Left lung (tissue), 14 donors: ENCODE data around the gene ANKRD62. TPM values are rescaled to one million over a fixed set of nuclear protein-coding genes. Genes with fewer than 3 reads are reported as not detected.

Experiments used
- ATAC-seq: fragments of 200-7000 bp; cut with Tn5 transposase; one replicate; pipeline ENCODE4 v1.9.1; 2020; ENCODE audit warnings: moderate library complexity
- DNase-seq, 4 donors: peaks; one replicate each; pipeline ENCODE4 v3.0.0-alpha.2; 2013 to 2020
- H3K27ac ChIP-seq, 2 donors: fragments of 200-600 bp; sonication (generic) in 1 of 2; one replicate each; pipeline versions ENCODE4 v1.5.0 to v1.8.0; 2020 to 2021
- H3K27me3 ChIP-seq, 2 donors: fragments of 200-600 bp; sonication (generic) in 1 of 2; one replicate each; pipeline versions ENCODE4 v1.5.0 to v1.8.0; 2020 to 2021
- H3K36me3 ChIP-seq, 2 donors: fragments of 200-600 bp; sonication (generic) in 1 of 2; one replicate each; pipeline versions ENCODE4 v1.5.0 to v1.8.0; 2020 to 2021
- H3K4me1 ChIP-seq, 2 donors: fragments of 200-600 bp; one replicate each; pipeline ENCODE4 v1.8.0; 2021
- H3K4me3 ChIP-seq, 2 donors: fragments of 200-600 bp; sonication (generic) in 1 of 2; one replicate each; pipeline versions ENCODE4 v1.5.0 to v1.8.0; 2020 to 2021; ENCODE audit warnings: mild to moderate bottlenecking in 1 of 2
- H3K9me3 ChIP-seq, 2 donors: fragments of 200-600 bp; sonication (generic) in 1 of 2; one replicate each; pipeline versions ENCODE4 v1.5.0 to v1.8.0; 2020 to 2021
- CTCF ChIP-seq, 2 donors: fragments of 200-600 bp; sonication (generic) in 1 of 2; IDR thresholded peaks; one replicate each; pipeline versions ENCODE4 v1.5.0 to v1.8.0; 2021; ENCODE audit warnings: antibody characterized with exemption in 2 of 2
- intact Hi-C, 2 donors: fragments of 100-400 bp; cut with DNase I; formaldehyde crosslinking; loops; one replicate each; pipeline versions ENCODE4 v1.11.2 to v1.14.2; 2022
- long read RNA-seq, 12 donors: library from polyadenylated mRNA in 2 of 12; unstranded in 2 of 12; transcript quantifications; one replicate each; pipeline ENCODE4 v2.0.0 and lab custom pipeline, GENCODE V29; 2019 to 2026
- polyA plus RNA-seq, 6 donors: library from polyadenylated mRNA; unstranded; fragments of 120-200 nt; gene quantifications; one replicate each; pipeline ENCODE4 v1.2.1, GENCODE V29; 2013; ENCODE audit not compliant: insufficient read length in 6 of 6
- total RNA-seq, 2 donors: library from RNA; stranded (reverse); fragmentation: NEBNext Ultra II Directional; extraction: Animal tissue kit (Norgen Biotek cat#: 25700); gene quantifications; one replicate each; pipeline ENCODE4 v1.2.1, GENCODE V29; 2021
- donor health status: DM: no; HTN: yes; CAD: no.
- donor health status: DM: no; HTN: no; CAD: no.

The ANKRD62 gene
- under 1 TPM in 1 of 2 donors, not detected in 1; 0.20 TPM for total RNA-seq
- polyA plus RNA-seq = under 1 TPM in 5 of 6 donors, not detected in 1; 0.06 to 0.10 (median 0.09) TPM
- long read RNA-seq, donor 1 = 0 reads
- long read RNA-seq, donor 2 = 0 reads
- long read RNA-seq, donor 3 = 0 reads
- long read RNA-seq, donor 4 = 0 reads
- long read RNA-seq, donor 5 = 0 reads
- long read RNA-seq, donor 6 = 0 reads
- long read RNA-seq, donor 7 = 0 reads
- long read RNA-seq, donor 8 = 0 reads
- long read RNA-seq, donor 9 = 0 reads
- long read RNA-seq, donor 10 = 0 reads
- long read RNA-seq, donor 11 = 0 reads
- long read RNA-seq, donor 12 = 0 reads

GRCh38 chr18:12093520-12094257, at the start of gene ANKRD62:
TSS of gene ANKRD62 (plus strand) at chr18:12093843. CDS start at chr18:12094018, 175 bp downstream.
- ATAC-seq (no peak), DNase-seq (no peak)
- intact Hi-C loops = no loop called here
- H3K36me3 ChIP-seq = no peaks in the 10 kb centered on the region
- no peaks in the 10 kb centered on the region for H3K9me3 ChIP-seq
- no peak within 1 kb of the TSS for H3K27ac ChIP-seq
- TF ChIP-seq CTCF (IDR thresholded peaks at IDR 0.05) = no peak
- no peaks in the 10 kb centered on the region for H3K27me3 ChIP-seq
- H3K4me1 ChIP-seq = no peaks in the 10 kb centered on the region
- H3K4me3 ChIP-seq = no peak within 1 kb of the TSS

GRCh38 chr18:12044591-12044990, 49.1 kb upstream of the ANKRD62 start:
- intact Hi-C loops = no loop called here
- Histone ChIP-seq H3K27me3 (no peaks in the 10 kb centered on the region), H3K9me3 (no peaks in the 10 kb centered on the region), H3K27ac (no peak overlapping the region), H3K36me3 (no peaks in the 10 kb centered on the region), H3K4me1 (no peaks in the 10 kb centered on the region), H3K4me3 (no peak overlapping the region)
- DNase-seq (no peak), ATAC-seq (no peak)
- TF ChIP-seq CTCF (IDR thresholded peaks at IDR 0.05) = no peak

GRCh38 chr18:12046046-12046750, 47.4 kb upstream of the ANKRD62 start:
- no peak overlapping the region for H3K4me3 ChIP-seq
- DNase-seq = no peak
- ATAC-seq = no peak
- H3K27ac ChIP-seq = no peak overlapping the region
- H3K36me3 ChIP-seq = no peaks in the 10 kb centered on the region
- H3K9me3 ChIP-seq = no peaks in the 10 kb centered on the region
- intact Hi-C loops = no loop called here
- H3K27me3 ChIP-seq = no peaks in the 10 kb centered on the region
- no peak for TF ChIP-seq CTCF (IDR thresholded peaks at IDR 0.05)
- peaks cover 0 to 3% of the 10 kb centered on the region in 2 donors for H3K4me1 ChIP-seq

- H3K27me3 ChIP-seq = no peaks in the 10 kb centered on the region
- H3K4me1 ChIP-seq = peaks cover 0 to 3% of the 10 kb centered on the region in 2 donors
- ATAC-seq = no peak
- no peak for TF ChIP-seq CTCF (IDR thresholded peaks at IDR 0.05)
- no peaks in the 10 kb centered on the region for H3K9me3 ChIP-seq
- H3K4me3 ChIP-seq = no peak overlapping the region
- intact Hi-C loops = no loop called here
- peak in 1 of 4 donors; percentile 29 for DNase-seq
- H3K36me3 ChIP-seq = no peaks in the 10 kb centered on the region
- no peak overlapping the region for H3K27ac ChIP-seq
Observed at GRCh38 chr18:12046751-12047335, 46.8 kb upstream of the ANKRD62 start.
